Stimulated activated CD4-positive, alpha-beta T cell treated with anti-CD3 and anti-CD28 coated beads, Interleukin-12 subunit alpha, Interleukin-12 subunit beta, amount 100 ng/mL, for 24 hours (primary cell): ENCODE measurements around the gene TRIO.

Experiments
- DNase-seq, 2 experiments: peaks; one replicate each; pipeline ENCODE4 v3.0.0-alpha.2; 2020; ENCODE audit warnings: low read depth in 2 of 2

TRIO gene

GRCh38 chr5:14507156-14507941 lies 364.2 kb downstream of the TRIO start:
- DNase-seq = no peak

- DNase-seq = no peak
Observed at GRCh38 chr5:14508046-14508445, 364.9 kb downstream of the TRIO start.

- DNase-seq = no peak
Observed at GRCh38 chr5:14509556-14509955, 366.4 kb downstream of the TRIO start.

- DNase-seq = no peak
Observed at GRCh38 chr5:14510156-14510734, 367.1 kb downstream of the TRIO start.

- DNase-seq = no peak
Observed at GRCh38 chr5:14510880-14511279, 367.7 kb downstream of the TRIO start.

- no peak for DNase-seq
Observed at GRCh38 chr5:14512574-14512973, 369.4 kb downstream of the TRIO start.

GRCh38 chr5:14513266-14513665 lies 370.1 kb downstream of the TRIO start:
- no peak for DNase-seq

GRCh38 chr5:14516901-14517300 lies 373.8 kb downstream of the TRIO start:
- DNase-seq = no peak

- no peak for DNase-seq
Observed at GRCh38 chr5:14518638-14519037, 375.5 kb downstream of the TRIO start.

GRCh38 chr5:14521748-14522147 lies 378.6 kb downstream of the TRIO start:
- DNase-seq = no peak

GRCh38 chr5:14522721-14523120 lies 379.6 kb downstream of the TRIO start:
- no peak for DNase-seq

GRCh38 chr5:14523243-14524034 lies 380.3 kb downstream of the TRIO start:
- no peak for DNase-seq

GRCh38 chr5:14525397-14525796 lies 382.3 kb downstream of the TRIO start:
- no peak for DNase-seq

- DNase-seq = no peak
Observed at GRCh38 chr5:14526493-14526892, 383.4 kb downstream of the TRIO start.

- DNase-seq = no peak
Observed at GRCh38 chr5:14528115-14528514, 385.0 kb downstream of the TRIO start.

GRCh38 chr5:14528926-14529325 lies 385.8 kb downstream of the TRIO start:
- no peak for DNase-seq

GRCh38 chr5:14531668-14532067 lies 388.5 kb downstream of the TRIO start:
- DNase-seq = no peak

GRCh38 chr5:14532180-14532579 lies 389.0 kb downstream of the TRIO start:
- DNase-seq = no peak

- DNase-seq = no peak
Observed at GRCh38 chr5:14534773-14535172, 391.6 kb downstream of the TRIO start.

GRCh38 chr5:14545308-14545707 lies 402.2 kb downstream of the TRIO start:
- DNase-seq = no peak

GRCh38 chr5:14545862-14546261 lies 402.7 kb downstream of the TRIO start:
- no peak for DNase-seq

- DNase-seq = no peak
Observed at GRCh38 chr5:14547666-14548065, 404.5 kb downstream of the TRIO start.

GRCh38 chr5:14551211-14551610 lies 408.1 kb downstream of the TRIO start:
- DNase-seq = no peak
